GM23338 (cell line): Measurements from ENCODE around the gene TTC23. TPM values are rescaled to one million over a fixed set of nuclear protein-coding genes. Genes with fewer than 3 reads are reported as not detected.
A peak's percentile ranks its signal among the peaks of the same experiment; 100 is the strongest.

Experiments used
- ATAC-seq: fragments of 200-7000 bp; cut with Tn5 transposase; 3 replicates; pipeline ENCODE4 v1.9.1; 2020
- DNase-seq: peaks from one replicate; pipeline ENCODE4 v3.0.0-alpha.2; 2015; ENCODE audit warnings: low spot score
- H2AFZ ChIP-seq: fragments of 200-600 bp; sonication (generic); 2 replicates; pipeline ENCODE4 v1.8.0; 2016; ENCODE audit warnings: antibody characterized with exemption, mild to moderate bottlenecking, moderate library complexity
- H3F3A ChIP-seq: fragments of 200-600 bp; sonication (generic); replicated peaks from 2 replicates; pipeline ENCODE4 v1.8.0; 2017; ENCODE audit warnings: antibody characterized with exemption, mixed run types, low read depth
- H3K27ac ChIP-seq: fragments of 200-600 bp; sonication (generic); 2 replicates; pipeline ENCODE4 v1.6.1; 2016; ENCODE audit warnings: low read depth
- H3K27me3 ChIP-seq: fragments of 200-600 bp; sonication (generic); 2 replicates; pipeline ENCODE4 v1.8.0; 2016; ENCODE audit warnings: mild to moderate bottlenecking, mixed run types, moderate library complexity; ENCODE audit not compliant: insufficient read depth
- H3K36me3 ChIP-seq: fragments of 200-600 bp; sonication (generic); 2 replicates; pipeline ENCODE4 v1.8.0; 2016; ENCODE audit warnings: mild to moderate bottlenecking; ENCODE audit not compliant: insufficient read depth
- H3K4me1 ChIP-seq: fragments of 200-600 bp; sonication (generic); 2 replicates; pipeline ENCODE4 v1.8.0; 2016; ENCODE audit warnings: mild to moderate bottlenecking, moderate library complexity; ENCODE audit not compliant: insufficient read depth
- H3K4me2 ChIP-seq: fragments of 200-600 bp; sonication (generic); 2 replicates; pipeline ENCODE4 v1.7.1; 2017; ENCODE audit warnings: mixed run types
- H3K4me3 ChIP-seq: fragments of 200-600 bp; sonication (generic); 2 replicates; pipeline ENCODE4 v1.6.1; 2016; ENCODE audit warnings: mixed run types
- H3K79me2 ChIP-seq: fragments of 200-600 bp; sonication (generic); replicated peaks from 2 replicates; pipeline ENCODE4 v1.8.0; 2017; ENCODE audit warnings: mild to moderate bottlenecking; ENCODE audit not compliant: insufficient read depth
- H3K9me2 ChIP-seq: fragments of 200-600 bp; sonication (generic); 2 replicates; pipeline ENCODE4 v1.8.0; 2017; ENCODE audit not compliant: insufficient read depth
- H4K20me1 ChIP-seq: fragments of 200-600 bp; sonication (generic); replicated peaks from 2 replicates; pipeline ENCODE4 v1.8.0; 2017; ENCODE audit warnings: mild to moderate bottlenecking; ENCODE audit not compliant: insufficient read depth
- H3K27ac Mint-ChIP-seq: 2 replicates; pipeline ENCODE4 v1.8.0; 2020; ENCODE audit warnings: inconsistent platforms, mild to moderate bottlenecking, moderate library complexity, mixed read lengths
- H3K27me3 Mint-ChIP-seq: 3 replicates; pipeline ENCODE4 v1.8.0; 2022; ENCODE audit warnings: low read depth, mild to moderate bottlenecking, moderate library complexity, mixed read lengths, inconsistent platforms; ENCODE audit not compliant: insufficient read depth, poor library complexity
- H3K36me3 Mint-ChIP-seq: 3 replicates; pipeline ENCODE4 v1.8.0; 2021; ENCODE audit warnings: low read depth, mild to moderate bottlenecking, inconsistent platforms, moderate library complexity, mixed read lengths
- H3K4me1 Mint-ChIP-seq: 3 replicates; pipeline ENCODE4 v1.8.0; 2020; ENCODE audit warnings: mild to moderate bottlenecking, inconsistent platforms, mixed read lengths
- H3K4me3 Mint-ChIP-seq: 3 replicates; pipeline ENCODE4 v1.8.0; 2021; ENCODE audit warnings: moderate library complexity, mild to moderate bottlenecking, inconsistent platforms, mixed read lengths
- H3K9me3 Mint-ChIP-seq: 3 replicates; pipeline ENCODE4 v1.8.0; 2020; ENCODE audit warnings: moderate library complexity, mild to moderate bottlenecking, inconsistent platforms, mixed read lengths
- CTCF ChIP-seq, 2 experiments: fragments of 200-600 bp in 1 of 2; sonication (generic) in 1 of 2; conservative IDR thresholded peaks; 2 replicates each; pipeline versions ENCODE4 v1.5.1 to v1.6.1; 2016 to 2017; ENCODE audit warnings: antibody characterized with exemption in 2 of 2, low read depth in 2 of 2, mild to moderate bottlenecking in 2 of 2, moderate library complexity in 1 of 2
- EZH2 ChIP-seq: fragments of 200-600 bp; sonication (generic); IDR thresholded peaks from one replicate; pipeline ENCODE4 v1.8.0; 2017; ENCODE audit warnings: antibody characterized with exemption, mild to moderate bottlenecking, low read depth; ENCODE audit not compliant: unreplicated experiment
- EZH2phosphoT487 ChIP-seq: fragments of 200-600 bp; sonication (generic); IDR thresholded peaks from one replicate; pipeline ENCODE4 v1.8.1; 2018; ENCODE audit warnings: antibody characterized with exemption; ENCODE audit not compliant: unreplicated experiment
- JUNB ChIP-seq: IDR thresholded peaks from one replicate; pipeline ENCODE4 v1.6.1; 2016; ENCODE audit warnings: antibody characterized with exemption; ENCODE audit not compliant: unreplicated experiment
- NANOG ChIP-seq: IDR thresholded peaks from 2 replicates; pipeline ENCODE4 v1.6.1; 2016; ENCODE audit warnings: antibody characterized with exemption, borderline replicate concordance
- STAT1 ChIP-seq: IDR thresholded peaks from one replicate; pipeline ENCODE4 v1.6.1; 2016; ENCODE audit warnings: antibody characterized with exemption; ENCODE audit not compliant: unreplicated experiment
- ZNF114 ChIP-seq: fragments of 250-450 bp; sonication (Bioruptor Pico); IDR thresholded peaks from 2 replicates; pipeline ENCODE4 v1.5.0; 2020; ENCODE audit warnings: mild to moderate bottlenecking, moderate library complexity
- ZNF331 ChIP-seq: fragments of 250-450 bp; sonication (Bioruptor Pico); IDR thresholded peaks from 2 replicates; pipeline ENCODE4 v1.5.0; 2020; ENCODE audit warnings: low read depth, mild to moderate bottlenecking, moderate library complexity
- ZNF462 ChIP-seq: fragments of 250-450 bp; sonication (Bioruptor Pico); IDR thresholded peaks from 2 replicates; pipeline ENCODE4 v1.5.0; 2020; ENCODE audit warnings: mild to moderate bottlenecking, moderate library complexity
- polyA plus RNA-seq: library from polyadenylated mRNA; unstranded; fragments of >200 nt; fragmentation: Nextera tagmentation; extraction: Ambion mirVana; gene quantifications from 2 replicates; pipeline ENCODE4 v1.2.1, GENCODE V29; 2016
- total RNA-seq: library from RNA; depleted of rRNA; stranded (reverse); fragments of >200 nt; shearing (Covaris generic); gene quantifications from 2 replicates; pipeline ENCODE4 v1.2.3, GENCODE V29; 2014

TTC23 gene
- total and polyA plus RNA-seq, 2 experiments from 2014 or later: 6.3 to 25.2 TPM

- TF ChIP-seq ZNF462 (no peak), ZNF114 (CRISPR knock-in tag) (no peak), EZH2 (no peak), EZH2phosphoT487 (no peak), NANOG (no peak), ZNF331 (CRISPR knock-in tag) (no peak)
Observed at GRCh38 chr15:99265541-99266070, 16.2 kb upstream of the TTC23 start (continued).

DNA sequence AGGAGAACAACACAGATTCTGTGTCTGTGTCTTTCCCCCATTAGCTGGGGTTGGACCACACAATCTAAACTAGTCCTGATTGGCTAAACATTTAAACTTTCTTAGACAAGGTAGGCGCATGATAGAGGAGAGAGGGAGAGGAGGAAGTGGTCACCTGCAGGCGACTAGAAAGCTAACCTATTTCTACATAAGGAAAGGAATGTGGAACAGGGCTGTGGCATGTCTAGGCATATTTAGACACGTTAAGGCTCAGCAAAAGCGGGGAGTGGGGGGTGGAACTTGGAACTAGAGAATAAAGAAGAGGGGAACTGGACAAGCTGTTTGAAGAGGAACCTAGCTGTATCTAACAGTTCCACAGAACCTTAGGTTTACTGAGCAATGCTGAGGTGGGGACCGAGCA lies 14.7 kb upstream of the TTC23 start:
- Mint-ChIP-seq H3K27ac (peak overlapping the region; percentile 30; the same call in 1 of the 2 replicates), H3K4me1 (peaks cover 8% of the 10 kb centered on the region), H3K27me3 (peaks cover 2% of the 10 kb centered on the region), H3K4me3 (no peak overlapping the region), H3K9me3 (no peaks in the 10 kb centered on the region), H3K36me3 (no peaks in the 10 kb centered on the region)
- no peaks in the 10 kb centered on the region for H3K27me3 ChIP-seq
- H3K27ac ChIP-seq: no peak overlapping the region
- no peaks in the 10 kb centered on the region for H3K9me2 ChIP-seq
- H2AFZ ChIP-seq: no peak overlapping the region
- ATAC-seq: no peak
- DNase-seq: peak; percentile 23
- no peak overlapping the region for H3K4me3 ChIP-seq
- H3K4me1 ChIP-seq: peaks cover 3% of the 10 kb centered on the region; the same call in 1 of the 2 replicates
- H3K79me2 ChIP-seq: no peaks in the 10 kb centered on the region
- H3F3A ChIP-seq: no peaks in the 10 kb centered on the region
- H3K36me3 ChIP-seq: no peaks in the 10 kb centered on the region
- no peak overlapping the region for H3K4me2 ChIP-seq
- H4K20me1 ChIP-seq: no peaks in the 10 kb centered on the region
- no peak for TF ChIP-seq EZH2phosphoT487
- no peak for TF ChIP-seq STAT1
- no peak for TF ChIP-seq JUNB
- TF ChIP-seq CTCF (conservative IDR thresholded peaks at IDR 0.05; ENCODE audit: low read depth in 2 of 2): no peak
